HEK293T (cell line): ENCODE results near the gene EIF4E2.

Experiments
- BHLHE40 ChIP-seq: fragments of 450-650 bp; IDR thresholded peaks from 2 replicates; pipeline ENCODE4 v1.6.1; 2016; ENCODE audit warnings: mild to moderate bottlenecking, moderate library complexity, borderline replicate concordance
- ELF4 ChIP-seq: fragments of 450-650 bp; IDR thresholded peaks from 2 replicates; pipeline ENCODE4 v1.6.1; 2017; ENCODE audit warnings: antibody characterized with exemption
- FOXA1 ChIP-seq: fragments of 450-650 bp; IDR thresholded peaks from 2 replicates; pipeline ENCODE4 v1.6.1; 2016; ENCODE audit warnings: mild to moderate bottlenecking
- FOXM1 ChIP-seq: fragments of 450-650 bp; IDR thresholded peaks from 2 replicates; pipeline ENCODE4 v1.6.1; 2017; ENCODE audit warnings: mild to moderate bottlenecking, borderline replicate concordance
- NFRKB ChIP-seq: fragments of 450-650 bp; IDR thresholded peaks from 2 replicates; pipeline ENCODE4 v1.6.1; 2016; ENCODE audit warnings: mild to moderate bottlenecking, moderate library complexity
- SP1 ChIP-seq: fragments of 450-650 bp; IDR thresholded peaks from 2 replicates; pipeline ENCODE4 v1.6.1; 2017
- SUZ12 ChIP-seq: fragments of 450-650 bp; IDR thresholded peaks from 2 replicates; pipeline ENCODE4 v1.6.1; 2016; ENCODE audit warnings: mild to moderate bottlenecking
- ZNF384 ChIP-seq: fragments of 450-650 bp; IDR thresholded peaks from 2 replicates; pipeline ENCODE4 v1.6.1; 2016

DNA sequence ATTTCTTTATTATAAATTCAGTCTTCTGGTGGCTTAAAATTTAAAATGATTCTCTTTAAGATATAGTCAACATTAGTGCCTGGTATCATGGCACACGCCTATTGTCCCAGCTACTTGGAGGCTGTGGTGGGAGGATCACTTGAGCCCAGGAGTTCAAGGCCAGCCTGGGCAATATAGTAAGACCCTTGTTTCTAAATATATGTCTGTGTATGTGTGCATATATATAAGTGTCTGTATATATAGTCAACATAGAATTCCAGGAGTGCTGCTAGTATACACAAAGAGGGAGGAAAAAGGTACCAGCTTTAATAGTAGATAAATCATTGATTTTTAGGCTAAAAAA, 24.9 kb downstream of the EIF4E2 start:
- TF ChIP-seq ZNF384 (no peak), FOXM1 (no peak), FOXA1 (no peak), SP1 (no peak), NFRKB (no peak), BHLHE40 (no peak), SUZ12 (no peak), ELF4 (no peak)
